Pons (tissue), 1 donor: ENCODE data around the gene CCDC106.

ENCODE experiments used
- DNase-seq: peaks from one replicate; pipeline ENCODE4 v3.0.0-alpha.2; 2016; ENCODE audit warnings: low spot score

CCDC106 gene

DNA sequence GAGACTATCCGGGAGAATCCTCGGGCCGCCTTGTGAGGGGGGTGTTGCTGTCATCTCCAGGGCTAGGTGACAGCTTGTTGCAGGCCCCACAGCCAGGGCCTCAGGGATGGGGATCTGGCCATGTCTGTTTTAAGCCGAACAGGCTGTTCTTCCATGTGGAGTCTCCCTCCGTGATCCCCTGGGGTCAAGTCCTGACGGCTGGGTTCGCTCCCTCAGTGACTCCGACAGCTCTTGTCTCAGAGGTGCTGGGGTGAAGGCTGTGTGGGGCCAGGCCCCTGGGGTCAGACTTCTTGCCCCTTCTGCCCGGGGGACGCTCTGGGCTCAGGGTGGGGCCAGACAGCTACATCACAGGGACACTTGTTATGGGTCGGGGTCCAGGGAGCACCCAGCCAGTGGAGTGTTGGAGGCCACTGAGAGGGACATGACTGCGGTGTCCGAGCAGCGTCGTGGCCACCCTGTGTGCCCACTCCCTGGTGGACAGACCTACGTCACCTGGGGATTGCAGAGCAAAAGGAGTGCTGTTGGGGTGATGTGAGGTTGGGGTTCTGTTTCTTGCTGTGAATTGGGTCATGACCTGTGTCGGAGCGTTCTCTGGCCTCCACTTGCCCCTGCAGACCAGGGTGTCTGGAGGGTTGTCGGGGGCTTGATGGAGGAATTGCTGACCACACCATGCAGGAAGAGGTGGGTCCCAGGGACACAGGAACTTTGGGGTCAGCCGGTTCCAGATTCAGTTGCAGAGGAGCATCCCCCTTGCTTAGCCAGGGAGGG is 48.5 kb downstream of the CCDC106 start:
- DNase-seq, result no peak

DNA sequence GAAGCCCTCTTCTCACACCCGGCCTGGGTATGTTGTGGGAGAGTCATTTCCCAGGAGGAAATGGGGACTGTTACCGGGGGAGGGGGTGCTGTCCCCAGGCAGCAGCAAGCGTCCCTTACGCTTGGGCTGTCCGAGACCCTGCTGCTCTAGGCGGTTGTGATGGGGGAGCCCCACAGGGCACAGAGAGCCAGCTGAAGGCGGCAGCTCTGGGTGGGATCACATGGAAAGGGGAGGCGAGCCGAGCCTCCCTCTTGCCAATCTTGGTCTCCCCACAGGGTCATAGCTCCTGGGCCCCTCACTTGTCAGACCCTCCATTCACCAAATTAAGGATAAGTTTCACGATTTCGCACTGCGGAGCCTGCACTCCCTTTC is 49.0 kb downstream of the CCDC106 start:
- DNase-seq, result no peak

DNA sequence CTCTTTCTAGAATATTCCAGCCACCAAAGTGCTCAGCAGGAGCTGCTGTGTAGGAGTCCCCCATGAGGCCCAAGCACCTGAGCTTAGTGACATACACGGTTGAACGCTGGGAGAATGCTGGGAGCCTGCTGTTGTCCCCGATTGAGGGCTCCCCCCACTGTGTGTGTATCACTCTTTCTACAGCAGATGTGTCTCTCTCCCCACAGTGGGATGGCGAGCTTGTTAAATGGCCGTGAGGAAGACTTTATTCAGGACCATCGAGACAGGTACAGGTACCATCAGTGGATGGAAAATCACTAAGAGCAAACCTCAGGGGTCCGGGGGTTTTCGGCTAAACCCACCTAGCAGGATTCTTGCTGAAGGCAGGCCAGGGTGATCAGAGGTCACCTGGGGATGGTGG is 49.7 kb downstream of the CCDC106 start:
- no peak for DNase-seq

DNA sequence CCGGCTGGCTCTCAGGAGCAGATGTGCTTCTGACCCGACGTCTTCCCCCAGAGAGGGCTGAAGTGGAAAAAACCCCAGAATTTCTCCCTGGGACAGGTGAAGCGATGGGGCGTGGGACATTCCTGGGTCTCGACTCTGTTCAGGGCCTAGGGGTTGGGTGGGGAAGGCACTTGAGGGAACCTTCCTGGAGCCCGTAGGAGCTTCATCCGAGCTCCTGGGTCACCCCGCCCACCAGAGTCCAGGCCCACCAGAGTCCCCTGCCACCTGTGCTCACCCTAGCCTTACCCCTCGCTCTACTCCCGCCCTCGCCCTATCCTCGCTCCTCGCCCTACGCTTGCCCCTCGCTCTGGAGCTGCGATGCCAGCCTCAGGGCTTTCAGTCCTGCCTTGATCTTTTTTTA is 50.2 kb downstream of the CCDC106 start:
- no peak for DNase-seq

DNA sequence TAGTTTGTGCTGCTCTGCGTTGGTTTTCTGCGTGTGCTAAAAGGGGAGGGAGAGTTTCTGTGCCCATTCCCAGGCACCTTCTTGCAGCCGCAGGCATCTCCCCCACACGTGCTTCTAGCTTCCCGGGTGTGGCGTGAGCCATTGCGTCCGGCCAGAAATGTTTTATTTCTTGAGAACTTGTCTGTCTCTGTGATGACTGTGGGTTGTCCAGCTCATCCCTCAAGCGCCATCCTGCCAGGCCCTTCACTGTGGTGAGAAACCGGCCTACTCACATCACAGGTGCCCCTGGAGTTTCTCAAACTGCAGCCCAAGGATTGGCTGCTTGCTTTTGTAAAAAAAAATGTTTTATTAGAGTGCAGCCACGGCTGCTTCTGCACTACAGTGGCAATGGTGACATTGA is 51.2 kb downstream of the CCDC106 start:
- no peak for DNase-seq

DNA sequence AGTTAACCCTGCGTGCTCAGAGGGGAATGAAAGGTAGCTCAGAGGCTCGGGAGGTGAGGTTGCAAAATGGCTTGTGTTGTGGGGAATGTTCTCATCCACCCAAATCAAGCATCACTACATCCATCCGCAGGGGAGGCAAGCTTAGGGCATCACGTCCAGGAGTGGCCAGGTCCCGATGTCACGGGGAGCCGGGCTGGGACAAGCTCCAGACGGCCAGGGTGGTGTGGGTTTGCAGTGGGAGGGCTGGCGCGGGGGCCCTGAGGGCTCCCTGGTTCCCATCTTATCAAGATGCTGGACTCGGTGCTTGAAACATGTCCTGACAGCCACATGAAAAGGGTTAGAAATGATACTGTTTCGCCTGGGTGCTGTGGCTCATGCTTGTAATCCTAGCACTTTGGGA is 52.8 kb downstream of the CCDC106 start:
- no peak for DNase-seq

DNA sequence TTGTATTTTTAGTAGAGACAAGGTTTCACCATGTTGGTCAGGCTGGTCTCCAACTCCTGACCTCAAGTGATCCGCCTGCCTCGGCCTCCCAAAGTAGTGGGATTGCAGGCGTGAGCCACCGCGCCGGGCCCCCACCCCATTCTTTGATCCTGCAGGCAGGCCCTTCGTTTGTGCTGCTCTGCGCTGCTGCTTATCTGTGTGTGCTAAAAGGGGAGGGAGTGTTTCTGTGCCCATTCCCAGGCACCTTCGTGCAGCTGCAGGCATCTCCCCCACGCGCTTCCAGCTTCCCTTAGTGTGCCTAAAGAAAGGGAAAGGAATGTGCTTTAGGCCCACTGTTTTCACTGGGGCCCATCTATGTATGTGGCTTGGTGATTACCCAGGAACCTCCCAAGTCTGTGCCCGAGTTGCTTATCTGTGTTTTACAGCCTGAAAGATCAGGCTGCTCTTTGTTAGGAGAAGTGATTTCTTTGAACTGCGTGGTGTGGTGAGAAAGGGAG is 54.2 kb downstream of the CCDC106 start:
- no peak for DNase-seq
